ENCODE data around the gene STEEP1.

DNA sequence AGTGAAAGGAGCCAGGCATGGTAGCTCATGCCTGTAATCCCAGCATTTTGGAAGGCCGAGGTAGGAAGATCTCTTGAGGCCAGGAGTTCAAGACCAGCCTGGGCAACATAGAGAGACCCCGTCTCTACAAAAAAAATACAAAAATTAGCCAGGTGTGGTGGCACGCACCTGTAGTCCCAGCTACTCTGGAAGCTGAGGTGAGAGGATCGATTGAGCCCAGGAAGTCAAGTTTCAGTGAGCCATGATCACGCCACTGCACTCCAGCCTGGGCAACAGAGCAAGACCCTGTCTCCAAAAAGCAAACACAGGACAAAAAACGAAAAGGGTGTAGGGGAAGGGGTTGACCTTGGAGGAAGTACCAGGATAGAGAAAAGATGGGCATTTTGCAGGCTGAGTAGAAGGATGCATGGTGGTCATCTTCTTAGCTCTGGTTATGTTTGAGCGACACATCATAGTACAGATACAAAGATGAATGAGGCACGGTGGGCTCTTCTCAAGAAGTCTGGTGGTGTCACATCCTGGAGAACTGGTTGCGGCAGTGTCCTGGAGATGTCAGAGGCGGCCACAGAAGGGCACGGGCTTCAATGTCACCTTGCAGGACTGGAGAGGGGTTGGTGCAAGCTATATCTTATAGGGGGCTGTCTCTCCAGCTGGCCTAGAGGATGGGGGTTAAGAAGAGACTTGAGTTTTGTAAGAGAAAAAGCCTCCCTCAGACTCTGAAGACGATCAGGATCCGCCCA is 65.0 kb downstream of the STEEP1 start:
- TF ChIP-seq, protein P1, sequence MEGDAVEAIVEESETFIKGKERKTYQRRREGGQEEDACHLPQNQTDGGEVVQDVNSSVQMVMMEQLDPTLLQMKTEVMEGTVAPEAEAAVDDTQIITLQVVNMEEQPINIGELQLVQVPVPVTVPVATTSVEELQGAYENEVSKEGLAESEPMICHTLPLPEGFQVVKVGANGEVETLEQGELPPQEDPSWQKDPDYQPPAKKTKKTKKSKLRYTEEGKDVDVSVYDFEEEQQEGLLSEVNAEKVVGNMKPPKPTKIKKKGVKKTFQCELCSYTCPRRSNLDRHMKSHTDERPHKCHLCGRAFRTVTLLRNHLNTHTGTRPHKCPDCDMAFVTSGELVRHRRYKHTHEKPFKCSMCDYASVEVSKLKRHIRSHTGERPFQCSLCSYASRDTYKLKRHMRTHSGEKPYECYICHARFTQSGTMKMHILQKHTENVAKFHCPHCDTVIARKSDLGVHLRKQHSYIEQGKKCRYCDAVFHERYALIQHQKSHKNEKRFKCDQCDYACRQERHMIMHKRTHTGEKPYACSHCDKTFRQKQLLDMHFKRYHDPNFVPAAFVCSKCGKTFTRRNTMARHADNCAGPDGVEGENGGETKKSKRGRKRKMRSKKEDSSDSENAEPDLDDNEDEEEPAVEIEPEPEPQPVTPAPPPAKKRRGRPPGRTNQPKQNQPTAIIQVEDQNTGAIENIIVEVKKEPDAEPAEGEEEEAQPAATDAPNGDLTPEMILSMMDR (IDR thresholded peaks at IDR 0.05) = no peak
- no peak for TF ChIP-seq POLR2AphosphoS5 (IDR thresholded peaks at IDR 0.05; ENCODE audit: low read depth, low read length)
- TF ChIP-seq SIN3A (IDR thresholded peaks at IDR 0.05; ENCODE audit: borderline replicate concordance, insufficient read depth, low read depth, low read length) = no peak
- TF ChIP-seq, protein P2, sequence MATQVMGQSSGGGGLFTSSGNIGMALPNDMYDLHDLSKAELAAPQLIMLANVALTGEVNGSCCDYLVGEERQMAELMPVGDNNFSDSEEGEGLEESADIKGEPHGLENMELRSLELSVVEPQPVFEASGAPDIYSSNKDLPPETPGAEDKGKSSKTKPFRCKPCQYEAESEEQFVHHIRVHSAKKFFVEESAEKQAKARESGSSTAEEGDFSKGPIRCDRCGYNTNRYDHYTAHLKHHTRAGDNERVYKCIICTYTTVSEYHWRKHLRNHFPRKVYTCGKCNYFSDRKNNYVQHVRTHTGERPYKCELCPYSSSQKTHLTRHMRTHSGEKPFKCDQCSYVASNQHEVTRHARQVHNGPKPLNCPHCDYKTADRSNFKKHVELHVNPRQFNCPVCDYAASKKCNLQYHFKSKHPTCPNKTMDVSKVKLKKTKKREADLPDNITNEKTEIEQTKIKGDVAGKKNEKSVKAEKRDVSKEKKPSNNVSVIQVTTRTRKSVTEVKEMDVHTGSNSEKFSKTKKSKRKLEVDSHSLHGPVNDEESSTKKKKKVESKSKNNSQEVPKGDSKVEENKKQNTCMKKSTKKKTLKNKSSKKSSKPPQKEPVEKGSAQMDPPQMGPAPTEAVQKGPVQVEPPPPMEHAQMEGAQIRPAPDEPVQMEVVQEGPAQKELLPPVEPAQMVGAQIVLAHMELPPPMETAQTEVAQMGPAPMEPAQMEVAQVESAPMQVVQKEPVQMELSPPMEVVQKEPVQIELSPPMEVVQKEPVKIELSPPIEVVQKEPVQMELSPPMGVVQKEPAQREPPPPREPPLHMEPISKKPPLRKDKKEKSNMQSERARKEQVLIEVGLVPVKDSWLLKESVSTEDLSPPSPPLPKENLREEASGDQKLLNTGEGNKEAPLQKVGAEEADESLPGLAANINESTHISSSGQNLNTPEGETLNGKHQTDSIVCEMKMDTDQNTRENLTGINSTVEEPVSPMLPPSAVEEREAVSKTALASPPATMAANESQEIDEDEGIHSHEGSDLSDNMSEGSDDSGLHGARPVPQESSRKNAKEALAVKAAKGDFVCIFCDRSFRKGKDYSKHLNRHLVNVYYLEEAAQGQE (IDR thresholded peaks at IDR 0.05; ENCODE audit: insufficient read depth in 1 of 2, low read depth in 2 of 2, low read length in 1 of 2) = no peak
